Activated gamma-delta T cell treated with anti-CD3 and anti-CD28 coated beads, Interleukin-2, amount 50 U/mL, for 16 hours (primary cell): ENCODE data around the gene FGGY.
"Not testable (repeated sequence)": the region's sequence is repeated elsewhere in the genome, so short reads cannot be mapped to it uniquely, and the experiment has no call there.

Experiments used
- DNase-seq: peaks from one replicate; pipeline ENCODE4 v3.0.0-alpha.2; 2020; ENCODE audit warnings: low read depth

The FGGY gene

DNA sequence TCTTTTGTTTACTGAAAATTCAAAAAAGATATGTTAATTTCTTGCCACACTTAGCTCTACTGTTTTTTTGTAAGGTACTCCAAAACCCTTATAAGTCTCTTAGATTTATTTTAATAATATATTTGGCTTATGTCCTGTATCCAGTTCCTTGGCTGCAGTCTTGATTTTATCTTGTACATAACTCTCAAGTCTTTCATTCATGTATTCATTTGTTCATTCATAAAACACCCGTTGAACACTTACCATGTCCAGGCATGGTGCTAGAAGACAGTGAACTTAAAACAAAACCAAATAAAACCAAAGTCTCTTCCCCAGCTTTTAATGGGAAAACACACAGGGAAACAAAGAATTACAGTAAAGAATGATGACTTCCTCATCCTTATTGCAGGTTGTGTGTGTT, 215.8 kb downstream of the FGGY start:
- no peak for DNase-seq

DNA sequence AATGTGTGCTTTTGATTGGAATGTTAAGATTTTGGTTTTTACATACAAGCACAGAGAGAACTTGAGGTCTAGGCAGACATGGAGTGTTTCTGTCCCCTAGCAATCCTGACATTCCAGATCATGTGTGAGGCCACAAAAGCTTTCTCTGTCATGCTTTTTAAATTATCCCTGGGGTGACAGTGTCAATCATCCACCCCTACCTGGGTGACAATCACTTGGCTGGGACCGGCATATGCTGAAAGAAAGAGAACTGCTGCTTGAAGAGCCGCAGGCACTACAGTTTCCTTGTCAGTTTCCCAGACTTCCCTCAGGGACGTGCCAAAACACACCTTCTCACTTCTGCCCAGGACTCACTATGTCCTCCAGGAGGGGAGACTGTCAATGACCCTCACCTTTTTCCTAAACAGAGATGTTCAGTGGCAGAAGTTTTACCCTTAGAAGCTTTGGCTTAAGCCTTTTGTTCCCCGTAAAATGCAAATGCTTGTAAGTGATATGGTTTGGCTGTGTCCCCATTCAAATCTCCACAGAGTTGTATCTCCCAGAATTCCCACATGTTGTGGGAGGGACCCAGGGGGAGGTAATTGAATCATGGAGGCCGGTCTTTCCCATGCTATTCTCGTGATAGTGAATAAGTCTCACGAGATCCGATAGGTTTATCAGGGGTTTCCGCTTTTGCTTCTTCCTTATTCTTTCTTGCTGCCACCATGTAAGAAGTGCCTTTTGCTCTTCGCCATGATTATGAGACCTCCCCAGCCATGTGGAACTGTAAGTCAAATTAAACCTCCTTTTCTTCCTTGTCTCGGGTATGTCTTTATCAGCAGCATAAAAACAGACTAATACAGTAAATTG, 217.4 kb downstream of the FGGY start:
- DNase-seq, result no peak

DNA sequence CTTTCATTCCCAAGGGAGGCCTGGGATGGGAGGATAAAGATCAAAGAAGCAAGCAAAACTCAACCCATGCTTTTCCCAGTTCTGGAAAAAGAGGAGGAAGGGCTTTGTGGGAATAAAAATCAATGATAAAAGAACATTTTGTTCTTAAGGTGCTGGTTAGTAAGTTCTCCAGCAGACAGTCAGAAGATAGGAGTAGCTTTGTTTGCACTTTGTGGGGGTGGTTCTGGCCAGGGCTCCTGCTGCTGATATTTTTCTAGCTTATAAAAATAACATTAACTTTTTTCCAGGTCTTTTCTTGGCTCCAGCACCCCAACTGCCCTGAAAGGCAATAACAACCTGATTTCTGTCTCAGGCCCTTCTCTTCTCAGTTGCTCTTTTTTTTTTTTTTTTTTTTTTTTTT, 220.0 kb downstream of the FGGY start:
- DNase-seq, result no peak

DNA sequence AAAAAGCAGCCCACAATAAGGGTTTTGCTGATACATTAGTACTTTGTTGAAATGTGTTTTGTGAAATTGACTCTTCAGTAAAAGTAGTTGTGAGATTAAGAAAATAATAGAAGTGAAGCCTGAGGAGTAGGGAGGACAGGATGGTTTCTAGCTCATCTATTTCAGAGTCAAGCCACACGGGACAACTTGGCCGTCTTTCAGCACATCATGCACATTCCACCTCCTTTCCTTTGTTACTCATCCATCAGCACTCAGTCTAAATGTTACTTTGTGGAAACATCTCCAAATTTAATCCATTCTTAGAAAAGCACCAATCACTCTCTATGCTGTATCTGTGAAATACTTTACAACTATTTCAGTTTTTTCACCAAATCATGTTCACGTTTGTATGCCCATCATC, 223.3 kb downstream of the FGGY start:
- no peak for DNase-seq

DNA sequence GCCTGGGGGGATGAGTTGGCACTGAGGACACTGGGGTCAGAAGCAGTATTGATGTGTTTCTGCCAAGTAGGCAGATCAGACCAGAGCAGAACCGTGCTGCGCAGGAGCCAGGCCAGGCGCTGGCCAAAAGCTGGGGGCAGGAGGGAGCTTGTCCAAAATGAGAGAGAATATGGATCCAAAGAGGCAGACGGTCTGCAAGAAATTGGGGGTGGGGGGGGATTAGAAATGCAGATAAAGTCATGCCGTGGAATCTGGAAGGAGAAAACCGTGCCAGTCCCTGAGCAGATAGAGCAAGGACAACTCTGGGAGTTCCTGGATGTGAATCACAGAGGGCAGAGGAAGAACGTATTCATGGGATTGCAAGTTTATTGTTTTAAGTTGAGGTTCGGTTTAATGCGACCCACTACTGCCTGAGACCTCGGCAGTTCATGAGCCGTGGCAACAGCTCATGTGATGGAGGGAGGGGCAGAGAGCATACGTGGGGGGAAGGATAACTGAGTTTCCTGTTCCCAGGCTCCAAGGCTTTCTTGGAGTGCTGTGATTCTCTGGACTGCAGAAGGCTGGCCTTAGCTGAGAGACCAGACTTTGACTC, 224.0 kb downstream of the FGGY start:
- DNase-seq, result no peak

DNA sequence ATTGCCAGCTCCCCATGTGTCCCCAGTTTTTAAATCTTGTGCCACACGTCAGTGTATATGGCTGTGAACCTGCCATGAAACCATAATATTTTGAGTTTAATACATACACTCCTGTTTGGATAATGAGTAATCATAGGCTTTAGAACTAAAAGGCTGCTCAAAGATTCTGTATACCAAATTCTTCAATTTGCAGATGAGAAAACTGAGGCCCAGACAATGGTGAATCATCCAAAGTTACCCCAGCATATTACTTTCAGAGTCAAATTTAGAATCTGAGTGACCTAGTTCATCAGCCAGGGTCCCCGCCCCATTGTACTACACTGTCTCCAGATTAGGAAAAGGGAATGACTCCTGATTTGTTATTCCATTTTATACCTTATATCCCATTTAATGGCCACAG, 224.6 kb downstream of the FGGY start:
- no peak for DNase-seq

DNA sequence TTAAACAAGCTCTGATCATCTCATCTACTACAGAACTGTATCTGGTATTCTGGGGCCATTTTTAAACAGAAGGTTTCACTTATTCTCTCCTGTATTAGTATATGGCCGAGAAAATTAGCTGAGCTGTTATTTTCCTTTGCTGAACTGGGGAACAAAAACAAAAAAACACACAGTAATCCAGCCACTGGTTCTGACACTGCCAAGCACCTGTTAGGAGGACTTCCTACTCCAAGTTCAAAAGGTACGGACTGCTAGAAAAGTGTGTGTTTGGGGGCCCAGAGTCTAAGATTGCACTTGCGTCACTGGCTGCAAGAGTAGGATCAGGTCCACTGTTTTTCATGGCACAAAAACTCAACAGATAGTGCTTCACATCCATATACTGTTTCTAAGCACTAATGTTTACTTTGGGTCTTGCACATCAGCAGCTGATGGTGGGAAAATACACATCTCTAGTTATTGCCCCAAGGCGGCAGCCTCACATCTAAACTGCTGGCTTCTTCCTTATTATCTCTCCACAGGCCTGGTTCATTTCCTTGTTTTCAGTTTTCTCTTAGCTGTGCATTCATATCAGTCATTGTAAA, 226.1 kb downstream of the FGGY start:
- DNase-seq, result no peak

DNA sequence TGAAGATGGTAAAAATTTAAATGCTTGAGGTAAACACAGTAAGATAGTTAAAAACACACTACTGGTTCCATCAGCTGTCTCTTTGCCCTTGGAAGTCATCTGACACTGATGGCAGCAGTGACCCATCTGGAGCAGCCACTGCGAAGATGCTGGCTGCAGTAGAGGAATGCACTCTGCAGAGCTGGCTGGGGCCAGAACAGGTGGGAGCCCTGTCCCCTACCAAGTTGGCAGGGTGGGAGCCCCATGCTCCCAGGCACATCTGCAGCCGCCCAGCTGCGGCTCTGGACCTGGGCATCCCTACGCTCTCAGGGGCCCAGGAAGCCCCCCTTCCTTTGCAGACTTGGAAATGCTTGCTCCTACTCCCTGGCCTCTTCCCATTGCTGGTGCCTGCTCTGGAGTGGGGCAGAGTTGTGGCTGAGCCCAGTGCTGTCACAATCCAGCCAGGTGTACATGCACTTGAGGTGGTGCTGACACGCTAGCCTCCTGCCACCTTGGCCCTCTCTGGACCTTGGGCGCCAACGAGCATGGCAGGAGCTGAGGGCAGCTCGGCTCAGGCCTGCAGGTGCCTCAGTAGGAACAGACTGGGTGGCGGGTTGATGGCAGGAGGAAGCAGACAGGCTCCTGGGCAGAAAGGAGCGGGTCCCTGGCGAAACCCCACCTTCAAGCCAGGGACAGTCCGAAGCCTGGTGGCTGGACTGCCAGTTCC, 227.0 kb downstream of the FGGY start:
- no peak for DNase-seq

DNA sequence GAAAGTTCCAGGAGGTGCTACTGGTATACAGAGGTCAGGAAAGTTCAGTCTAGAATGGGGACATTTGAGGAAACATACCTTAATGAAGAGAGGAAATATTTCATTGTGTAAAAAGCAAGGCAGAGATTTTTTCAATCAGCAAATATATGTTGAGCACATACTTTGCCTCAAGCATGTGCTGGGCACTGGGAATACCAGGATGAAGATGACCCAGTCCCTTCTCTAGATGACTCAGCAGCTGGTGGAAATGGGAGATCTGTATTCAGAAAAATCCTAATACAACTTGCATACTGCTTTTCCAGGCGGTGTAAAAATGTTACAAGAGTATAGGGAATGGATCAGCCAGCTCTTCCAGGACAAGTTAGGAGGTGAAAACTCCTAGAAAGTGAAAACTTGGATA, 229.3 kb downstream of the FGGY start:
- no peak for DNase-seq

DNA sequence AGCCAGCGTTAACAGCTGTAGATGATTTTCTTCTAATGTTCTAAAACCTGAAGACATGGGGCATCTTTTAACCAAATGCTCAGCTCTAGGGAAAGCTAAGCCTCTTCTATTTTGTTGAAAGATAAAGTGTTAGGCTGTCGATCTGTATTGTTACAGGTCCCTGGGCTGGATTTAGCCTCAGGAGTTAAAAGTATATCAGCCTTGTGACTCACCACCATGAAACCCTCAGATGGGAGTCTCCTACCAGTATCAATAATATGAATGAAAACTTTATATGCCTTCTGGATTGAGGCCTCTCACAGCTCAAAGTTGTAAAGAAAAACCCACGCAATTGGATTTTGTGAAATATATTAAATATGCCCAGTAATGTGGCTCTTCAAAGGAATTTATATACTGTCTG, 231.6 kb downstream of the FGGY start:
- DNase-seq, result no peak

DNA sequence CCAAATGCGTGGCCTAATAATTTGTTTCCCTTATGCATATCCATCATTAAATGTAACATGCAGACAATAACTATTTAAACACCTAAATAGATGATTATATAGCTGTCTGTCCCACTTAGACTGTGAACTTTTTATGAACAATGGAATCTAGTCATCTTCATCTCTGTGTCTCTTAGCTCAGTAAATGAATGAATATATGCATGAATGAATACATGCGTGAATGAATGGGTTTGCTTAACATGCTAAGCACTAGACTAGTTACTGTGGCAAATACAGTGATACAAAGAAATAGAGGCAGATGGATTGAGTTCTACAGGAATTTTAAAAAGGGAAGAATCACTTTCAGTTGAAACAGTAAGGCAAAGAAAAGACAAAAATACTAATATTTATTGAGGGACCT, 232.0 kb downstream of the FGGY start:
- DNase-seq, result no peak

DNA sequence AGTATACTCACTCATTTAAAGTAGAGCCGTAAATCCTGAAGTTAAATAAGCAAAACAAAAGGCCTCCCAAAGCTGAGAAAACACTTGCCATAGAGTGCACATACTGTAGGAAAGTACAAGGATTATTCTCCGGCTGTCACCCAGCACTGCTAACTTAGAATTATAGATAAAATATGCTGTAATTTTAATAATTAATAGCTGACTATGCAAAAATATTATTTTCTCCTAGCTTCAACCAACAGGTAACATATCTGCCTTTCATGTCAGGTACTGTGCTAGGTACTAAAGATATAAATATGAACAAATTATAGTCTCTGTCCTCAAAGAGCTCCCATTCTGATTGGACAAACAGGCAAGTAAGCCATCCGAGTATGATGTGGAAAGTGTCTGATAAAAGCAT, 233.2 kb downstream of the FGGY start:
- DNase-seq, result no peak

DNA sequence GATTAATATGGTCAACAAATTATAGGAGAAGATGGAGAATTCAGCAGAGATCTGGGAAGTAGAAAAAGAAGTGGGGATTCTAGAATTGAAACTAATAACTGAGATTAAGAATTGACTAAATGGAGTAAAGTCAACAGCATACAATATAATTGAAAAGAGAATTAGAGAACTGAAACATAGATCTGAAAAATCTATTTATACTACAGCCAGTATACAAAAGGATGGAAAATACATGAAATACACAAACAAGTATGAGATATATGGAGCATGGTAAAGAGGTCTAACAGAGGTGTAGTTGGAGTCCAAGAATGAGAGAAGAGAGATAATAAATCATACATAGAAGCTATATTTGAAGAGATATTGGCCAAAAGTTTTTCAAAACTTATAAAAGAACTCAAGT, 235.2 kb downstream of the FGGY start:
- DNase-seq, result no peak

DNA sequence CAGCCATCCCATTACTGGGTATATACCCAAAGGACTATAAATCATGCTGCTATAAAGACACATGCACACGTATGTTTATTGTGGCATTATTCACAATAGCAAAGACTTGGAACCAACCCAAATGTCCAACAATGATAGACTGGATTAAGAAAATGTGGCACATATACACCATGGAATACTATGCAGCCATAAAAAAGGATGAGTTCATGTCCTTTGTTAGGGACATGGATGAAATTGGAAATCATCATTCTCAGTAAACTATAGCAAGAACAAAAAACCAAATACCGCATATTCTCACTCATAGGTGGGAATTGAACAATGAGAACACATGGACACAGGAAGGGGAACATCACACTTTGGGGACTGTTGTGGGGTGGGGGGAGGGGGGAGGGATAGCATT, 241.6 kb downstream of the FGGY start:
- not testable (repeated sequence) for DNase-seq

DNA sequence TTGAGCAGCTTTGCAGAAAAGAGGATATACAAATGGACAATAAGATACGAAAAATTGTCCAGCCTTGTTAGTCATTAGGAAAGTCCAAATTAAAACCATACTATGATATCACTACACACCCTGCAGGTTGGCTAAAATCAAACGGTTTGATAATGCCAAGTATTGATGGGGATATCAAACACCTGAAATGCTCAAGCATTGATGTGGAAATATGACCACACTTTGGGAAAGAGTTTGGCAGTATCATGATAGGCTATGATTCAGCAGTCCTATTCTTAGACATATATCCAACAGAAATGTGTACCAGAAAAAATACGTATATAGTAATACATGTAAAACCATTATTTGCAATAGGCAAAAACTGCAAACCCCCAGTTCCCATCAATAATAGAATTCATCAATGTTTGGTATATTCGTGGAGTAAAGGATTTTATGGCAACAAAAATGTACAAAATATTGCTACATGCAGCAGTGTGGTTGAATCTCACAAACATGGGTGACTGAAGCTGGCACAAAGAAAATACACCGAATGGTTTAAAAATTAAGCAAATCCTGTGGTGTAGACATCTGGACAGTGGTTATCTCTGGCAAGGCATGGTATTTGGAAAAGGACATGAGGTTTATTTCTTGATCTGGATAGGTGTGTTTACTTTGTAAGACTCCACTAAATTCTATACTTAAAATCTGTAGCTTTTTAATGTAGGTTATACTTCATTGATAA, 243.2 kb downstream of the FGGY start:
- DNase-seq, result no peak

DNA sequence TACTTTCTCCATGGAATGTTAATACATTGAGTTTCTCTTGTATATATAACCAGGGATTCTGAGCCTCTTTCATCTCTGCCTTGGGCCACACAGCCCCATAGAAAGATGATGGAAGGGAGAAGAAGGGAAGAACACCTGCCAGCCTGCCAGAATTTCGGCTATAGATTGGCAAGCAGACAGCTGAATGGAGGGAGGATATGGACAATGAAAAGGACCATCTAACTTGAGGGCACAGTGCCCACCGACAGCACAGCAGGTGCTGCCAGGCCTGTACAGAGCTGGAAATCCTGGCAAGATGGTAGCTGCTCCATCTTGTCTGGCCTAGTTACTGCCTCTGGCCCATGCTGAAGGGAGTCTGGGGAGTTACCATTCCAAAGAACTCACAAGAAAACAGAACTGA, 244.3 kb downstream of the FGGY start:
- DNase-seq, result no peak

DNA sequence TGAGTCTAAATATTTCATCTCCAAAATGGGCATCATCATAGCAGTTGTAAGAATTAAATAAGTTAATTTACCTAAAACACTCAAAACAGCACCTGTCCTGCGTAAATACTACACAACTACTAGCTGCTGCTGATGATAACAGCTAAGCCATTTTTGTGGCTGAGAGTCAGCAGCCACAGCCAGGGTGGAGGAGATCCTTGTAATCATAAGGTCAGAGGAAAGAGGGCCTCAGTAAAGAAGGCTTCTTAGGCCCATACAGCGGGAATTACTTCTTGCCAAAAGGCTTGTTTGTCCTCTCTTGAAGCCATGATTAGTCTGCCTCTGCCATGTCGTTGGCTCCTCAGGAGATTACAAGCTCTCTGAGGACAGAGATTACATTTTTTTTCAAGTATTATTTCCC, 245.0 kb downstream of the FGGY start:
- DNase-seq, result no peak

DNA sequence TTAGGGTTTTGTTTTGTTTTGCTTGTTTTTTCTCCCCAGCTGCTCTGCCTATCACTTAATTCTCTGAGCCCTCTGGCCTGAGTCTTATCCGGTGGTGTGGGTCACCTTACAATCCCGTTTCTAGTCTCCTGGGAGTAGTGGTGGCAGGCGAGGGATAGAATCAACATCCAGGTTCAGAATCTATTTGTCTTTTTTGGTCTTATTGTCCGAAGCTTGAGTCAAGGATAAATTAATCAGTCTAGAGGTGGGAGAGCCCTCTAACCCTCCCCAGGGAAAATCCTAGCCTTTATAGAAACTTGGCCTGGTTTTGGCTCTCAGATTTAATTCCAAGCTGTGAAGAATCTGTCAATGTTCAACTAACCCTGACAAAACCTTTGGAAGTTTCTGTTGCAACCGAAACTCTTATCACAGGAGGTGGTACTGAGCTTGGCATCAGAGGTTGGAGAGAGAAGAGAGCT, 246.3 kb downstream of the FGGY start:
- no peak for DNase-seq

DNA sequence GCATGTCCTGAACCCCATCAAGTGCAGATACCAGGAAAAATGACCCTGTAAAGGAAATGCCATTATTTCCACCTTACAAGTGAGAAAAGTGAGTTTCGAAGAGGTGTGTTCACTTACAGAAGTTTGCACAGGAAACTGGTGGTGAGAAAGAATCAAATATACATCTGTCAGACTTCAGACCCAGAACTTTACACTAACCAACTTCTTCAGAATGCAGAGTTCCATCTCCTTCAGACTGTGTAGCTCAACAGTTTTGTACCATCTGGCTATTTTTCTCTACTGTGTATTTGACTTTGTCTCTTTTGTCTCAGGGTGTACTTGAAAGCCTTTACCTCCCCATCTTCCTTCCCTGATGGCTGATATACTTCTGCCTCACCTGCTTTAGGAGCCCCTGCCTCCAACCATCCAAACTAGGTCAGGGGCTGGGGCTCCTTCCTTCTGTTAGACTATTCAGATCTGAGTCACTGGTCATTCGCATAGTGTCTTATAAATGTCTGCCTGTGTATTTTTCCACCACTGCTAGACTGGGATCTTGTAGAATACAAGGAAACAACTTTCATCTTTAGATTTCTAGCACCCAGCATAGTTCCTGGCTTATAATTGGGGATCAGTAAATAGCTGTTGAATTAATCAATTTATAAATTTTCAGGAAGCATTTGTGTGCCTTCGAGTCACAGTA, 247.9 kb downstream of the FGGY start:
- no peak for DNase-seq

DNA sequence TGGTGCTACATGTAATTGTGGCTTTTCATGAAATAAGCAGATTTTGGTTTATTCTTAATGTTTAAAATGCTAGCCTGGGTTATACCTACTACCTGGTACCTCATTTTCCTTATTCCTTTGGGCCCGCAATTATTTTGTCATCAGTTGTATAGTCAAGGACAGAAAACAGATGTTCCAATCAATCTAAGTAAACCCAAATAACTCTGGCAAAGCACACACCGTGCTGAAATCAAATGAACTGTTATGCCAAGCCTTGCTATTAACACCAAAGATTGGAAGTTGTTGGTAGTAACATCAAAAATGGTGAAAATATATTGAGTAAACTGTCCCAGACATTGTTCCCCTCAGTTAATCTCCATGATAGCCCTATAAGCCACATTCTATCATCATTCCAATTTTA, 248.9 kb downstream of the FGGY start:
- DNase-seq, result no peak

DNA sequence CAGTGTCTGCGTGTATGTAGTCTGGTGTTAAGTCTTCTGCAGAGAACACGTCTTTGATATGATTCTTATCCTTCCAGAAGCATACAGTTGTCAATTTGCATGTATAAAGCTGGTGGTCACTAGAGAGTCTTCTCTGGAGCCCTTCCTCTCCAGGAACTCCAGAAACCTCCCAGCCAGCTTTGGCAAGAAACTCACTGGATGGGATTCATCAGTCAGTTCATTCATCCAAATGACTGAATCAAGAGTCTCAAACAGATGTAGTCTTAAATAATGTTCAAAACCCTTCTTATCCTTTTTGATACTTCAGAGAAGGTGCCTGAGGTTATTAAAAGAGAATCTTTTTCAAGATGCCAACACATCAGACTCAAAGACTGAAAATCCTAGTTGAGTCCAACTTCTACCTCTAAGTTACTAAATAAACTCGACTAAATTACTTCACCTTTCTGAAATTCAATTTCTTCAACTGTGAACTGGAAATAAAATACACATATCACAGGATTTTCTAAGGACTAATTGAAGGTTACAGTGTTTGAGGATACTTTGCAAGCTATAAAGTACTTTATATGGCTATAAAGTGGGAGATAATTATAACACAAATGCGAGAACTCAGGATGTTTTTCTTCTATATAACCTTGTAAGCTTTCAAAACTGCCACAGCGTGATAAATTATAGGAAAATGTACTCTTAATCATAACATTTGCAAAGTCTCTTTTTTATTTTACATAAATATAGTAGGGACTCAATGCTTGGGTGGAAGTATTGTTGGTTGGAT, 252.4 kb downstream of the FGGY start:
- DNase-seq, result no peak
